Epithelial cell of proximal tubule (primary cell): ENCODE measurements around the gene PATJ. TPM values are rescaled to one million over a fixed set of nuclear protein-coding genes. Genes with fewer than 3 reads are reported as not detected.
"Not testable (repeated sequence)": the region's sequence is repeated elsewhere in the genome, so short reads cannot be mapped to it uniquely, and the experiment has no call there.

Experiments
- DNase-seq: peaks from one replicate; pipeline ENCODE4 v3.0.0-alpha.2; 2011; ENCODE audit warnings: low read depth
- H3K4me3 ChIP-seq: 2 replicates; pipeline ENCODE4 v1.5.1; 2011; ENCODE audit warnings: low read depth, mild to moderate bottlenecking, low read length
- CTCF ChIP-seq: conservative IDR thresholded peaks from 2 replicates; pipeline ENCODE4 v1.5.1; 2012; ENCODE audit warnings: low read depth, mild to moderate bottlenecking, low read length
- total RNA-seq: library from RNA; depleted of rRNA; stranded (reverse); fragments of >200 nt; gene quantifications from 2 replicates; pipeline ENCODE4 v1.2.3, GENCODE V29; 2015

The PATJ gene
- total RNA-seq, 1 donor from 2014 or later = 42.1 TPM

GRCh38 chr1:61776091-61776490 is 33.8 kb downstream of the PATJ start:
- no peak for DNase-seq
- no peak for TF ChIP-seq CTCF
- H3K4me3 ChIP-seq = no peak overlapping the region

- DNase-seq = no peak
- no peak for TF ChIP-seq CTCF
- no peak overlapping the region for H3K4me3 ChIP-seq
These were observed 37.0 kb downstream of the PATJ start for GRCh38 chr1:61779231-61779630.

GRCh38 chr1:61781151-61781550 is 38.9 kb downstream of the PATJ start:
- H3K4me3 ChIP-seq = no peak overlapping the region
- no peak for TF ChIP-seq CTCF
- DNase-seq = no peak

GRCh38 chr1:61782771-61783170 is 40.5 kb downstream of the PATJ start:
- no peak overlapping the region for H3K4me3 ChIP-seq
- DNase-seq = no peak
- no peak for TF ChIP-seq CTCF

GRCh38 chr1:61784726-61785125 is 42.4 kb downstream of the PATJ start:
- no peak for TF ChIP-seq CTCF
- H3K4me3 ChIP-seq = no peak overlapping the region
- no peak for DNase-seq

- no peak for TF ChIP-seq CTCF
- no peak for DNase-seq
- no peak overlapping the region for H3K4me3 ChIP-seq
These were observed 48.6 kb downstream of the PATJ start for GRCh38 chr1:61790837-61791236.

- peak; percentile 35 for DNase-seq
- H3K4me3 ChIP-seq = no peak overlapping the region
- TF ChIP-seq CTCF = no peak
These were observed 54.9 kb downstream of the PATJ start for GRCh38 chr1:61797045-61797755.

- not testable (repeated sequence) for H3K4me3 ChIP-seq, DNase-seq
These were observed 58.8 kb downstream of the PATJ start for GRCh38 chr1:61801047-61801446.
